Embryonic facial prominence (tissue), 1 donor: ENCODE results near the gene KRTAP5-6.
"Not testable (repeated sequence)": the region's sequence is repeated elsewhere in the genome, so short reads cannot be mapped to it uniquely, and the experiment has no call there.

Experiments
- DNase-seq: peaks from one replicate; pipeline ENCODE4 v3.0.0-alpha.2; 2016; ENCODE audit errors: extremely low spot score

KRTAP5-6 gene

DNA sequence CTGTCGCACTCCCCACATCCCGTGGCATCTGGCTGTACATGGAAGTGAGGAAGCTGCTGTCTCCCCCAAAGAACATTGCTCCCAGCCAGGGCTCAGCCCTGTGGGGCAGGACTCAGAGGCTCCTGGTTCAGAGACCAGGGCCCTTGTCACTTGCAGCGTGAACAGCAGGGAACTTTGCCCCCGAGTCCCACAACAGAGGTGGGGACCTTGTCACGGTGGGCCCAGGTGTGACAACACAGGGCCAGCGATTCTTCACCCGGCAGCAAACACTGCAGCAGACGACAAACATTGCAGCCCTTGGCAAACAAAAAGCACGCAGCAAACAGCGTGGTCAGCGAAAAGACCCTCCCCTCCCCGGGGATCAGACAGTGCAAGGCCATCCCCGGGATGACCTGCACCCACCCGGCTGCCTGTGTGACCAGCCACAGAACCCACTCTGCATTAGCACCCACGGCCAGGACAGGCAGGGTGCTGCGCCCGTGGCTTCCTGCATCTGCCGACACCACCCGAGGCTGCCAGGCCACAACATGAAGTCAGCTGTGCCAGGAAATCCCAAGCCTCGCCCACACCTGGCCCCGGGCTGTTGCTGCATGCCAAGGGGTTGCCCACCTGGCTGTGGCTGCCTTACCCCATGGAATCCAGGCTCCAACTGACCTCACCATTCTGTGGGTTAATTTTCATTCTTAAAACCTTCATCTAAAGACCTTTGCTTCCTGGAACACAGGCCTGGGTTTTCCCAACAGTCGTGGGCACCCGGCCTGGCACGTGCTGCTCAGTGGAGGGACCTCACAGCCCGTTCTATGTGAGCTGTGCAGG is 35.3 kb upstream of the KRTAP5-6 start:
- not testable (repeated sequence) for DNase-seq

DNA sequence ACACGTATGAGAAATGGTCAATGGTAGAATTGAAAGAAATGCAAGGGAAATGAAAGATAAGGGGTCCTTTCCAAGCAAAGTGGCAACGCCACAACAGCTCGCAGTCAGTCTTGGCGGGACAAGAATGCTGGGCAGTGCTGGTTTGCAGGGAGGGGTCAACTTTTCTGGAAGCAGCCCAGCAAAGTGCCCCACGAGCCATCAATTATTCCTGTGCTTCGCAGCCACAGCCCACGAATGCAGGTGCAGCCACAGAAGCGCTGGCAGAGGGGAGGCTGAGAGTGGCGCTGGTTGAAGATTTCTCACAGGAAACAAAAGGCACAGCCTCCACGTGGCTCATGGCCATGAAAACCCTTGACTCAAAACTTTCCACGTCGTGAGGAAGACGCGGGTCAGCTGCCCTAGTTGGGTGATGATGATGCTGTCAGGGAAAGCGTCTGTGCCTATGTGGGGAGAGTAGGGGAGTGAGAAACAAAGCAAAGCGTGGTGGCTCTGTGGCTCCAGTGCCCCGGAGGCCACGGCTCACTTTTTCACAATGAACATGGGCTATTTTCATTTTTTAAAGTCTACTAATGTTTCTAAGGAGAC is 34.2 kb upstream of the KRTAP5-6 start:
- DNase-seq = not testable (repeated sequence)

DNA sequence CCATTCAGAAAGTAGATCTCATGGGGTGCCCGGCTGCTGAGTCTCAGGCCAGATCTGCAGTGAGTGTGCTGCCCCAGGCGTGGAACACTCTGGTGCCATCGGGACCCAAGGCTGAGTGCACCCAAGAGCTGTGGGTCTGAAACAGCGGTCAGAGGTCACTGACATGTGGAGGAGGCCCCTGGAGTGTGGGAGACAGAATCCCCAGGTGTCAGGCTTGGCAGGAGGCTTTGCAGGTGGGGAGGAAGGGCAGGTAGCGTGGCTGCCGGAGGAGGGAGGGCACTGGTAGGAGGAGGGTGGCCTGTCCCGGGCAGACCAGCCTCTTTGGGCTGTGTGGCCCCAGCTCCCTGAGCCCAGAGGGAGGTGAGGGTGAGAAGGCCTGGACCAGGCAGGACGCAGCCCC is 31.7 kb upstream of the KRTAP5-6 start:
- no peak for DNase-seq

DNA sequence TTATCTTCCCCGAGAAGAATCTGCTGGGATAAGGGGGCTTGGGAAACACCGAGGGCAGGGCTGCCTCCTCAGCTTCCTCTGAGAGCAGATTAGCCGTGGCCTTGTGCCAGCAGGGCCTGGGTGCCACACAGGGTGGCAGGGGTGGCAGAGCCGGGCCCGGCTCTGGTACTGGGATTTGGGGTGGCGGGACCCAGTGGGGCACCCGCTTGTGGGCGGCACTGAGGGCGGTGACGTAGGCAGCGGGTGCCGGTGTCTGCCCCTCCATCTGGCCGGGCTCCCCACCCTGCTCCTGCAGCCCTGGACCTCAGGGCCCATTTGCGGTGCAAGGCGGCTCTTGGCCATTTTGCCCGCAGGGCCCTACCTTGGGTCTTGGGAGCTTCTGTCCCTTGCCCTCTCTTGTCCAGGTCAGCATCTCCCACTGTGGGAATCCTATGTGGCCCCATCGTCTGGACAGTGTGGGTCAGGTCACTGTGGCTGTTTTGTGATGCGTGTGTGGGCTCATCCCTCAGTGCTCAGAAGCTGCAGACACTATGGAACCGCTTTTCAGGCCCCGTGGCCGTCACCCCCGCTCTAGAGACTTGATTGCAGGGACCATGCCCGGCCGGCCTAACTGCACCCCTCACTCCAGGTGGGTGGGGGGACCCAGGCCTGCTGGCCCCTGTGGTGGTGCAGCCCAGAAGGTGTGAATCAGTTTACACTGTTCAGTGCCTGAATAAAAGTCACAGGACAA is 29.7 kb upstream of the KRTAP5-6 start:
- no peak for DNase-seq

DNA sequence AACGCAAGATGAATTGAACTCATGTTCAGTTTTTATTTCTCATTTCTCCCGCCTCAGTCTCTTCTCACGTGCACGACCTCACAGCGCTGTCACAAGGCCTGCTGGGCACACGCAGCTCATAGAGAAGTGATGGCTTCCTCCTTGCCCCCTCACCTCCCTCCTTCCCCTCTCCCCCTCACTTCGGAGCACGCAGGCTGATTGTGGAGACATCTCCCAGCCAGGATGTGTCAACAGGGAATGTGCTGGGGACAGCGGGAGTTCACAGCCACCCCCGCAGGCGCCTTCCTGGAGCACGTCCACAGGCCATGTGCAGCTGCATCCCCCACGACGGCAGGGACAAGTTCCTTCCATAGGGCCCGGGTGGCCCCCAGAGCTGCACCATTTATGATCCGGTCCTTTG is 29.1 kb upstream of the KRTAP5-6 start:
- no peak for DNase-seq

DNA sequence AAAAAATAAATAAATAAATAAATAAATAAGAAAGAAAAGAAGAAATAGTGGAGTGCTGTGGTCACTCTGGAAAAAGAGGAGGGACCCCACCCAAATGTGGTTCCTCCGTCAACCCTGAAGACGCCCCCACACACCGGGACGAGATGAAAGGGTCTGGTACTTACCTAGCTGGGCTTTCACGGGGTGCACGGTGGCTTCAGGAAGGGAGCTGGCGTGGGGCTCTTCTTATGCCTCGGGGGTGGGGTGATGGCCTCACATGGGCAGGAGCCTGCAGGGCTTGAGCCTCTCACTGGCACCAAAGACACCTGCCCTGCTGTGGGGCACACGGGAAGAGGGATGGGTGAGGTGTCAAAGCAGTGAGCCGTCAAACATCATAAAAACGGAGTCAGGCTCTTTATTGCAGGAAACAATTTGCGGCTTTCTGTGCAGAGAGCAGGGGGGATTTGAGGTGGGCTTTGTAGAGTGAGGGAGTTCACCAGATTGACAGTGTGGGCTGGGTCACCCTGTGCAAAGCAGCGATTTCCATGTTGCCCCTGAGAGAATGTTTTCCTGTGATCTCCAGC is 28.0 kb upstream of the KRTAP5-6 start:
- DNase-seq = no peak

DNA sequence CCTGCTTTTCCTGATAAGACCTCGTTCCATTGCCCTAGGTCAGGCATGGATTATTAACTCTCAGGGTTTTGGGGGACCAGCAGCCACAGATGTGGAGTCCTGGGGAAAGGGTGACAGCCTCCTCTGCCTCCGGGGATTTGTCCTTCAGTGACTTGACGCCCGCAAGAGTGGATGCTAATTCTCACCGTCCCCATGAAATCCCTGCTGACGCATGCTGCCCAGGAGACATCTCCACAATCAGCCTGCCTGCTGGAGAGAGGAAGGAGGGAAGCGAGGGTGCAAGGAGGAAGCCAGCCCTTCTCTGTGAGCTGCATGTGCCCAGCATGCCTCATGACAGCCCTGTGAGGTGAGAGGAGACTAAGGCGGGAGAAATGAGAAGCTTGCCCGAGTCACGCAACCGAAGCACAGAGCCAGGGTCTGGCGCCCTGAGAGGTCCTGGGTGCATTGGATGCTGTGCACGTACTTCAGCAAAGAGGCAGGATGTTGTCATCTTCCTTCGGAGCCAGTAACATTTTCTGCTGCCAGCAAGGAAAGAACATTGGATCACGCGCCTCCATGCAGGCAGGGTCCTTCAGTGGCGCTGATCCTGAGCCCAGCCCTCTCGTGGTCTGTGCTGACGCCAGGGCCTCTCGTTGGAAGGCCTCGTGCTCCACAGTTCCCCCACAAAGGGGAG is 27.3 kb upstream of the KRTAP5-6 start:
- no peak for DNase-seq

DNA sequence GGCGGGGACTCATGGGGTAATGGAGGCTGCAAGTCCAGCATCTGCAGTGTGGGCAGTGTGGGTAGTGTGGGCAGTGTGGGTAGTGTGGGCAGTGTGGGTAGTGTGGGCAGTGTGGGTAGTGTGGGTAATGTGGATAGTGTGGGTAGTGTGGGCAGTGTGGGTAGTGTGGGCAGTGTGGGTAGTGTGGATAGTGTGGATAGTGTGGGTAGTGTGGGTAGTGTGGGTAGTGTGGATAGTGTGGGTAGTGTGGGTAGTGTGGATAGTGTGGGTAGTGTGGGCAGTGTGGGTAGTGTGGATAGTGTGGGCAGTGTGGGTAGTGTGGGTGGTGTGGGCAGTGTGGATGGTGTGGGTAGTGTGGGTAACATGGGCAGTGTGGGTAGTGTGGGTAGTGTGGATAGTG is 26.5 kb upstream of the KRTAP5-6 start:
- DNase-seq = not testable (repeated sequence)

DNA sequence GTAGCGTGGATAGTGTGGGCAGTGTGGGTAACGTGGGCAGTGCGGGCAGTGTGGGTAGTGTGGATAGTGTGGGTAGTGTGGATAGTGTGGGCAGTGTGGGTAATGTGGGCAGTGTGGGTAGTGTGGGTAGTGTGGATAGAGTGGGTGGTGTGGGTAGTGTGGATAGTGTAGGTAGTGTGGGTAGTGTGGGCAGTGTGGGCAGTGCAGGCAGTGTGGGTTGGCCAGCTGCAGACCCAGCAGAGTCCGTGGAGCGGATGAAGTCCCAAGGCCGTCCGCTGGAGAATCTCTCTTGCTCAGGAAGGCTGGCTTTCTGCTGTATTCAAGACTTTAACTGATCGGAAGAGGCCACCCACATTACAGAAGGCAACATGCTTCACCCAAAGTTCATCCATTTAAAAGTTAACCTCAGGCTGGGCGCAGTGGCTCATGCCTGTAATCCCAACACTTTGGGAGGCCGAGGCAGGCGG is 26.1 kb upstream of the KRTAP5-6 start:
- no peak for DNase-seq

DNA sequence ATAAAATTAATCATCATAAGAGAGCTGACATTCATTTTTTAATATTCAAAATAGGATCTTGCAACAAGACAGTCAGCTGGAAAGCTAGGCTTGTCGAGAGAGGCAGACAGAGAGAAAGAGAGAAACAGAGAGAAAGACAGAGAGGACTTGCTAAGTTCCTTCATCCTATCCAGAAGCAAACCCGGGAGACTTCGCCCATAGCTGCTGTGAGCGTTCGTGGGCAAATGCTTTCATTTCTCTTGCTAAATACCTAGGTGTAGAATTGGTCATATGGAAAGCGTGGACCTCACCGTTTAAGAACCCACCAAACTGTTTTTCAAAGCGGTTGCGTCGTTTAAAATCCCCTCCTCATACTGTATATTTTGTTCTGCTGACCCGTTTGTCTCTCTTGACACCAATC is 25.3 kb upstream of the KRTAP5-6 start:
- DNase-seq = no peak

DNA sequence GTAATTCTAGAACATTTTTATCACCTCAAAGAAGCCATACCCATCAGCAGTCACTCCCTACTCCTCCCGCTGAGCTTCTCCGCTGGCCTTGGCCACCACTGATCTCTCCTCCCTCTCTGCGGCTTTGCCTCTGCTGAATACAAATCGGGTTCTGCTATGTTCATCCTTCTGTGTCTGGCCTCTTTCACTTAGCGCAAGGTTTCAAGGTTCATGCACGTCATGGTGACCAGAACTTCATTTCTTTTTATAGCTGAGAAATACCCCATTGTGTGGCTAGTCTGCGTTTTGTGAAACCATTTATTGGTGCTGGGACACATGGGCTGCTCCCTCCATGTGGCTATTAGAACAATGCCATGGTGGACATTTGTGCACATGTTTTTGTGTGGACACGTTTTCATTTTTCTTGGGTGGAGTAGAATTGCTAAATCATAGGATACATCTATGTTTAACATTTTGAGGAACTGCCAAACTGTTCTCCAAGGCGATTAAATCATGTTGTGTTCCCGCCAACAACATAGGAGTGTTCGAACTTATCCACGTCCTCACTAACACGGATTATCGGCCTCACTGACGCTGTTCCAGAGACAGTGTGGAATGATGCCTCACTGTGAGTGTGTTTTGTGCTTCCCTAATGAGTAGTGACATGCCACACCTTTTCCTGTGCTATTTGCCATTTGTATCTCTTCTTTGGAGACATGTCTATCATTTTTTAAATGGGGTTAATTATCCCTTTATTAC is 24.2 kb upstream of the KRTAP5-6 start:
- no peak for DNase-seq

DNA sequence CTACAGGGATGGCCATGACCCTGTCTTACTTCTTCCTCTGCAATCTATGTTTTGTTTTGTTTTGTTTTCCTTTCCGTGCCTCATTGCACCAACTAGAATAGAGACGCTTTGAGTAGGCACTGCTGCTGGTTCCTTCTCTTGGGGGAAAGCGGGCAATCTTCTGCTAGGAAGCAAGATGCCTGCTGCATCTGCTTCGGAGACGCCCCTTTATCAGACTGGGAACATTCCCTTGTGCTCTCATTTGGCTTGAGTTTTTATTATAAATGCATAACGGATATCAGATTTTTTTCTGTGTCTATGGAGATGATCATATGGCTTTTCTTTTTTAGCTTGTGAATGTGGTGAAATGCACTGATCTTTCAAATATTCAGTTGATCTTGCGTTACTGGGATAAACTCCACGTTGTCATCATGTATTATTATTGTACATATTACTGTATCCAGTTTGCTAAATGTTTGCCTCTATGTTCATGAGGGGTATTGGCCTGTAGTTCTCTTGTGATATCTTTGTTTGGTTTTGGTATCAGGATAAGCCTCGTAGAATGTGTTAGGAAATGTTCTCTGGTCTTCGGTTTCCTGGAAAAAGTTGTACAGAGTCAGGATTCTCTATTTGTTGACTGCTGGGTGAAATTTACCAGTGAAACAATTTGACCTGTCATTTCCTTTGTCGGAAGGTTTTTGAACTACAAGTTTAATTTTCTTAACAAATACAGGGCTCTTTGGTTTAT is 23.4 kb upstream of the KRTAP5-6 start:
- DNase-seq = no peak

DNA sequence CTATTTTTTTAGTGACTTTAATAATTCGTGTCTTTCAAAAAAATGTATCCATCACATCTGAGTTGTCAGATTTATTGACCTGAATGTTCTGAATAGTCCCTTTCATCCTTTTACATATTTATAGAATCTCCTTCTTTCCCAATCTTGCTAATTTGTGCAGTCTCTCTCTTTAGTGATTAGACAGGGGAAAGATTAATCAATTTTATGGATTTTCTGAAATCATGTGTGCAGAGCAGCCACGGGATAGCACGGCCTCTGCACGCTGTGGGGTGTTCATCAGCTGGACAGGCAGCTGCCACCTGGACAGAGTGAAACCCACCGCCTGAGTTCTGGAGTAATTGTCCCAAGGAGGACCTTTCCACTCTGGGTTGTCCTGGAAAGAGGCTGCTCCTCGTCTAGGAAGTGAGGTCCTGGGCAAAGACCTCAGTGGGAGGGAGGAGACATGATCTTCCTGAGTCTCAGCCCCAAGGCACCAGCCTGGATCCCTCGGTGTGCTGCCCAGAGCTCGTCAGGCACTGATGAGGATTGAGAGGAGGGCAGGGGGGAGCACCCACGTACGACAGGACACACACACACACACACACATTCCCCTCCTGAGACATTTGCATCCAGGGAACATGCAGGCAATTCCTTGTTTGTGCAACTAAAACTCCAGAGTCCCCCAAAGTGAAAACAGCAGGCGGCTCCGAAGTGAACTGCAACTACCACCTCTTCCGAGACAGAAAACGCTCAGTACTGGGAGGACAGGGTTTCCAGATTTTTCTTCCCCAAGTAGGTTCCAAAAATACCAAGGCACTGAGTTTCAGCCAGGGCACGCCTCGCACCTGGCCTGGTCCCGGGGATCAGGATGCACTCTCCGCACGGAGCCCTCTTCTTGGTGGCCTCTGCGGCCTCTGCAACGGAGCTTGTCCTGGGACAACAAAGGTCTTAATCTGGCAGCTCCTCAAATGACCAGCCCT is 22.5 kb upstream of the KRTAP5-6 start:
- no peak for DNase-seq

DNA sequence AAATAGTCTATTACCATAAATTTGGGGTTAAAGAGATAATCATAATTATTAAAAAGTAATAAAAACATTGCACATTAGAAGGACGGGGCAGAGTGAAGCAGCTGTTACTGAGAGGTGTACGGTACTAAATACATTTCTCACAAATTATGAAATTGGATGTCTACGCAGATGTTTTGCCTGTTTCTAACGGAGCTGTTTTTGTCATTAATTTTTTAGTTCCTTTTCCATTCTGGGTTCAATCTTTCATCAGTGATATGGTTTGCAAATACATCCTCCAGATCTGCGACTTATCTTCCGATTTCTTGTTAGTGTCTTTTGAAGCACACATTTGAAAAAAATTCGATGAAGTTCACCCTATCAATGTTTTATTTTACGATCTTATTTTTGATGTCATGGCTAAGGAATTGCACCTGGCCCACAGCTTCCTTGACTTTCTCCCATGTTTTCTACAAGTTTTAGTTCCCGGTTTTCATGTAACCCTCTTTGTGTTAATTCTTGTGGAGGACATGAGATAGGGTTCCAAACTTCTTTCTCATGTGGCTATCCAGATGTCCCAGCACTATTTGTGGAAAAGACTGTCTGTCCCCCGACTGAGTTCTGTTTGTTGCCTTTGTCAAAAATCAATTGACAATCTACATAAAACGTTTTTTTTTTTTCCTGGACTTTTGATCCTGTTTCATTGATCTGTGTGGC is 21.3 kb upstream of the KRTAP5-6 start:
- no peak for DNase-seq

DNA sequence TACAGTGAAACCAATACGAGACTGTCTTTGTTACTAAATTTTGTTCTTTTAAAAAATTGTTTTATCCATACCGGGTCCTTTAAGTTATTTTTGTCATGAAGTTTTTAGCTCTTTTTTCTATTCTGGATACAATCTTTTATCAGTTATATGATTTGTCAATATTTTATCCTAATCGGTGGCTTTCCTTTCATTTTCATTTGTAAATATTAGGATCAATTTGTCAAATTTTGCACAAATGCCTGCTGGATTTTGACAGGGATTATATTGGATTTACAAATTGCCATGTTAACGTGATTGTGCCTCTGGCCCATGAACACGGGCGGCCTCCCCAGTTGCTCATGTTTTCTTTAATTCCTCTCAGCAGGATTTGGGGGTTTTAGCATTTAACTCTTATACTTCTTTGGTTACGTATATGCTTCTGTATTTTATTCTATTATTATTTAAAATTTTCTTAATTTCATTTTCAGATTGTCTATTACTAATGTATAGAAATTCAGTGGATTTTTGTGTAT is 20.7 kb upstream of the KRTAP5-6 start:
- no peak for DNase-seq

DNA sequence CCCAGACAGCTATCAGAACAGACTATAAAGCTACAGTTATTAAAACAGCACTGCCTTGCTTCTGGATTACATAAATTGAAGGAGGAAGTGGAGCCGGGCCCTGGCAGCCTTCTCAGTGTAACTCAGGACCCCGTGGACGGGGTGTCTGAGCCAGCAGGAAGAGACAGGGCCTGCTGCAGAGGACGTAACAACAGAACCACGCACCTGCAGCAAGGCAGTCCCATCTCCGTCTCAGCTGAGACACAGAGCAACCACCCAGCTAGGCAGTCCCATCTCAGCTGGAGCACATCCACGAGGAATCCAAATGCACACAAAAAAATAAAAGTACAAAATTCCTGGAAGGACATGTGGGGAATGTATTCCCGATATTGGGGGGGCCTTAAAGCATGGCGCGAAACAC is 17.1 kb upstream of the KRTAP5-6 start:
- no peak for DNase-seq

DNA sequence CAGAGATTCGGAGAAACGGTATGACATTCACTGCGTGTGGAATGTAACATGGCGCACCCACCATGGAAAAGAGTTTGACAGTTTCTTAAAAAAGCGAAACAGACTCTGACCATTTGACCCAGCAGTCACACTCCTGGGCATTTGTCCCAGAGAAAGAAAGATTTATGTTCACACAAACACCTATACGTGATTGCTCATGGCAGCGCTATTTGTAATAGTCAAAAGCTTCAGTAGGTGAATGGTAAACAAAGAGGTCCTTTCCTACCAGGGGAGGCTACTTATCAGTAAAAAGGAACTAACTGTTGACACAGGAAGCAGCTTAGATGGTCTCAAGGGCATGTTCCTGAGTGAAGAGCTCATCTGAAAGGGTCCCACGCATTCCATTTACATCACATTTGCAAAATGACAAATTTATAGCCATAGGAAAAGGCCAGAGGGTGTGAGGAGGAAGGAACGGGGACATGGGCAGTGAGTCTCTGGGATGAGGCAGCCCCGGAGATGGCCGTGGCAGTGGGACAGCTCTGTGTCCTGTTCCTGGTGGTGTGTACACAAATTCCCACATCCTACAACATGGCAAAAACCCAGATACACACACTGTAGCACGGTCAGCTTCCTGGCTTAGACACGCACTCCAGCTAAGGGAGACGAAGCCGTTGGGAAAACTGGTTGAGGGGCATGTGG is 14.6 kb upstream of the KRTAP5-6 start:
- no peak for DNase-seq

DNA sequence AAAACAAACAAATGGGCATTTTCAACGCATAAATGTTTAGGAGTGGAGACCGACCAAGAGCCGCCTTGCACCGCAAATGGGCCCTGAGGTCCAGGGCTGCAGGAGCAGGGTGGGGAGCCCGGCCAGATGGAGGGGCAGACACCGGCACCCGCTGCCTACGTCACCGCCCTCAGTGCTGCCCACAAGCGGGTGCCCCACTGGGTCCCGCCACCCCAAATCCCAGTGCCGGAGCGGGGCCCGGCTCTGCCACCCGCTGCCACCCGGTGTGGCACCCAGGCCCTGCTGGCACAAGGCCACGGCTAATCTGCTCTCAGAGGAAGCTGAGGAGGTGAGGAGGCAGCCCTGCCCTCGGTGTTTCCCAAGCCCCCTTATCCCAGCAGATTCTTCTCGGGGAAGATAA is 13.8 kb upstream of the KRTAP5-6 start:
- DNase-seq = not testable (repeated sequence)
